Kidney glomerular epithelial cell (primary cell): ENCODE measurements around the gene MMAB.
"Not testable (repeated sequence)": the region's sequence is repeated elsewhere in the genome, so short reads cannot be mapped to it uniquely, and the experiment has no call there.

Experiments
- DNase-seq: peaks from one replicate; lab custom pipeline; 2025; lab: John Stamatoyannopoulos, UW

MMAB gene

GRCh38 chr12:109602132-109602531 is 28.8 kb upstream of the MMAB start:
- not testable (repeated sequence) for DNase-seq

DNA sequence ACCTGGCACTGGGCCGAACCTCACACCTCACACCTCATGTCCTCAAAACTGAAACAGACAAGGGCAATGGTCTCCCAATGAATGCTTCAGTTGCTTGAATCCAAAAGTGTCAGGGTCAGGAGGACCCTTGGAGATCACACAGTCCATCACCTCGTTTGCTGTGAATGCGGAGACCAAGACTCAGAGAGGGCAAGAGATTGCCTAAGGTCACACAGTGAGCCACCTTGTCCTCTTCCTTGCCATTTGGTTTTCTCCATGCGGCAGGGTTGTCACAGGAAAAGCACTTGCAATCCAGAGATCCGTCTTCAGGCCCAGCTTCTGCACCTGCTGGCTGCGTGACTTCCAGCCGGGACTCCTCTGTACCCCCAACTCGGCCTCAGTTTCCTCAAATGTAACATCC is 28.3 kb upstream of the MMAB start:
- DNase-seq: no peak

DNA sequence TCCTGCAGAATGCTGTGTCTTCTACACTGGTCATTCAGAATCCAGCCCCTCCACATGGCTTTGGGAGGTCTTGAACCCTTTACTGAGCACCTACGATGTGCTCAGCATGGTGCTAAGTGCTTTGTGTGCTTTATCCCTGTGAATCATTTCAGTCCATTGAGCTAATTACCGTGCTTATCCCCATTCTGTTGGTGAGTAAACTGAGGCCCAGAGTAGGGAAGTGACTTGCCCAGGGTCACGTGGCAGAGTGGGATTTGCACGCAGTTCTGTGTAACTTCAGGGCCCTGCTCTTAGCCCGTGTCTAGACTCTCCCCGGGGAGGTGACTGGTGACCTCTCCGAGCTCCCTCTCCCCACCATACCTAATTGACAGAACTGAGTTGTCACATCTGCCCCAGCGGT is 27.7 kb upstream of the MMAB start:
- DNase-seq: no peak

DNA sequence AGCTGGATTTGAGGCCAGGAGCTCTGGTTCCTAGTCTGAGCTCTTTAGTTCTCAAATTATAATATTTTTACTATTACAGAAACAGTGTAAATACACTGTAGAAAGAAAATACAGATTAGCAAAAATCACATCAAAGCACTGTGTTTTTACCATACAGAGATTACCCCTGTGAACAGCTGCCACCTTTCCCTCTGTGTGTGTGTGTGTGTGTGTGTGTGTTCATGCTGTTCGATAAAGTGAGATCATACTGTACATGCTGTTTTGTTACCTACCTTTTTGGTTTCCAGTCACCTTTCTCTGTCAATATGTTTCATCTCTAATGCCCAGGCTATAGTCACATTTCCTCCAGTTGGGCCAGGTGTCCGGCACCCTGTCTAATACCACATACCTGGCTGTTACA is 27.2 kb upstream of the MMAB start:
- DNase-seq: no peak

DNA sequence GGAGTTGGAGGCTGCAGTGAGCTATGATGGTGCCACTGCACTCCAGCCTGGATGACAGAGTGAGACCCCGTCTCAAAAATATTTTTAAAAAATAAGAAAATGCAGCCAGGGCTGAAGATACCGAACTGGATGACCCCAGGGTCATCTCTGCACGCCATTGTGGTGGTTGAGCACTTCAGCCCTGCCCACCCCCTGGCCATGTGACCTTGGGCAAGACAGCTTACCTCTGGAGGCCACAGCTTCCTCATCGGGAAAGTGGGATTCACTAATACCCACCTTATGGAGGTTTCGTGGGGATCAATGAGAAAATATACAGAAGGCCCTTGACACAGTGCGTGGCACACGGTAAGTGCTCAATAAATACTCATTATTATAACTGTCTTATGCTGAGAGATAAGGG is 25.8 kb upstream of the MMAB start:
- DNase-seq: no peak

DNA sequence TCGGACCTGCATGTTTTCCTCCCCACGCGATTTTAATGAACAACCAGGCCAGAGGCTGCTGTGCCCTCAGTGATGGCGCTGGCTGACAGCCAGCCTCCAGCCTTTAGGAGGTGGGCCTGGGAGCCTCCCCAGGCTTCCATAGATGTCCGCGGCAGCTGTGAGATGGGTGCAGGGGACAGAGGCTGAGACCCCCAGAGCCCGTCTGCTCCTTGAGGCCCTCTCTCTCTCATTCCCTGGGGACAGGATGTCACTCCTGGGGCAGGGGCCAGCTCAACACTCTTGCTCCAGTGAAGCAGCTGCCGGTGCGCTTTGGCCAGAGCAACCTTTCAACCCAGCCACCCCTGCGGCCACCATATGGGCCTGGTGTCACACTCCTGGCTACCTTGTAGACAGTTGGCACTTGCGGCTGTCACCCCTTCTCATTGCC is 25.1 kb upstream of the MMAB start:
- no peak for DNase-seq

GRCh38 chr12:109597795-109598427 is 24.6 kb upstream of the MMAB start:
- DNase-seq: peak; percentile 52

GRCh38 chr12:109597414-109597794 is 24.1 kb upstream of the MMAB start:
- no peak for DNase-seq

DNA sequence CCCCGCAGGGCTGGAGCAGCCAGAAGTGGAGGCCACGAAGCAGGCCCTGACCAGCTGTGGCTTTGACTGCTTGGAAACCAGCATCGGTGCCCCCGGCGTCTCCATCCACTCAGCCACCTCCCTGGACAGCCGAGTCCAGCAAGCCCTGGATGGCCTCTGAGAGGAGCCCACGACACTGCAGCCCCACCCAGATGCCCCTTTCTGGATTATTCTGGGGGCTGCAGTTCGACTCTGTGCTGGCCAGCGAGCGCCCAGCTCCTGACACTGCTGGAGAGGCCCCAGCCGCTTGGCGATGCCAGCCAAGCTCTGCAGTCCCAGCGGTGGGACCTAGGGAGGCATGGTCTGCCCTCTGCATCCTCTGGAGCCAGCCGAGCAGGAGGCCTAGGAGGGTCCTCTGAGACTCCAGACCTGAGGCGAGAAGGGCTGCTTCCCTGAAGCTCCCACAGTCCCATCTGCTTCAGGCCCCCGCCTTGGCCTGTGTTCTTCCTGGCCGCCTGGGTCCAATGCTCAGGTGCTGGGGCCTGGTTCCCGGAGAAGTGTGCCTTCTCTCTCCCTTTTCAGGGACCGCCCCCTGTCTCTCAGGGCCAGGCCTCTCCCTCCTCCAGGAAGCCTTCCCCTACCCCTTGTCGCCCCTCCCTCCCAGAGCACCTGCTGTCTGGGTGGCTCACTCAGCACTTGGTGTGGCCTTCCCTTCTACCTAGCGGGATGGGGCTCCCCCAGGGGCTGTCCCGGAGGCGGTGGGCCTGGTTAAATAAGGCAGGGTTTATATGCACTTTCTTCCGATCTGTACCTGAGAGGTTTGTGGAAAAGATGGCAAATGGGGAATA is 23.3 kb upstream of the MMAB start:
- DNase-seq: no peak

DNA sequence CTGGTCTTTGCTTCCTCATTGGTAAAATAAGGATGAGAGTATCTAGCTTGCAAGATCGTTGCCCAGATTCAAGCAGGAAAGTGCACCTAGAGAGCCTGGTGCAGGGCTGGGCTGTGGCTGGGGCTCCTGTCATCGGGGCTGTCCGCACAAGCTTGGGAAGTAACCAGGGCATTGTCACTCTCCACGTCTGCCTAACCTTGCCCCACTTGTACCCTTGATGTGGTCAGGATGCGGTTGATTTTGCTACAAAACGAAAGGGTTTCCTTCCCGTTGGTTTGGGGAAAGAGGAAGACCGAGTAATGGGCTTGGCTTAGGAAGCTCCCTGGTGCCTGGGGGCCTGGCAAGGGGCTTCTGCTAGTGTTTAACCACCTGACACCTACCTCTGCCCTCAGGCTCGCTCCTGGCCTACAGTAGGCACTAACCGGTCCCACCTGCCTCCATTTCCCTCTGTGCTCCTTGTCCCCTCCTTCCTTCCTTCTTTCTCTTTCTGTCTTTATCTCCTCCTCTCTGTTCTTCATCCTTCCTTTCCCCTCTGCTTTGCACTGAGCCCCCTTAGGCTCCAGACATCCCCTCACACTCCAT is 22.1 kb upstream of the MMAB start:
- DNase-seq: no peak

DNA sequence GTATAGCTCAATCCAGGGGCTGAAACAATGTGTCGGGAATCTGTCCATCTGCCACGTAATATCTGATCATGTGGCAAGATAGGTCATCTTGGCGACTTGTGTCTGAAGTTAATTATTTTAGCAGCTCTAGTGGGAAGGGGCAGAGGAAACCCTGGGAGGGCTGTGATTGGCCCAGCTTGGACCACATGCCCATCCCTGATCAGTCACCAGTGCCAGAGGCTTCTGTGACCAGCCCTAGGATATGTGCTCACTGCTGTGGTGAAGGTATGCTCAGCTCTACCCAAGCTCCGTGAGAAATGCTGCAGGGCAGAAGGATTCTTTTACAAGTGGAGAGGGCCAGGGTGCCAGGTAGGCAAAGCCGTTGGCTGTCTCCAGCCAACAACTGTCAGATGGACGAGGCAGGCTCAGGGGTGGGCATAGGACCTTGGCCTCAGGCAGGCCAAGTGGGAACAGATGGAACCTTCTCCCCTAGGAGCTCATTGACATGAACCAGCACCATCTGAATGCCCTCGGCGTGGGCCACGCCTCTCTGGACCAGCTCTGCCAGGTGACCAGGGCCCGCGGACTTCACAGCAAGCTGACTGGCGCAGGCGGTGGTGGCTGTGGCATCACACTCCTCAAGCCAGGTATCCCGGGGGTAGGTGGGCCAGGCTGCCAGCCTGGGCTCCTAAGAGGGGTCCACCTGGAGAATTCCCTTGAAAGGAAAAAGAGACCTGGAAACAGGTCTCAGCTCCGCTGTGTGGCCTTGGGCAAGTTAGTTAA is 21.4 kb upstream of the MMAB start:
- DNase-seq: no peak

DNA sequence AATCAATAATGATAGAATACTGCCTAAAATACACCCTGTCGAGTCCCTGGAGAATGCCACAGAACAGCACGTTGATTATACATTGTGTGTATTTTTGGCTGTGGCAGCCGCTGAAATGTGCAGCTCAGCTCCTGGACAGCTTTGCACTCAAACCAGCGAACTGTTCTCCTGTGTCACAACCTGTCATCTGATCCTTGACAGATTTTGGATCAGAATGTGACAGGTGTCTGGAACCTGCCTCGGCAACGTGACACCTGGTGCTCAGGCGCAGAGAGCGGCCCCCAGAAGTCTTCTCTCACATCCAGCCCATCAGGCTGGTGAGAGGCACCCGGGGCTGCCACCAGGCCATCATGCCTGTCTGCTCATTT is 19.6 kb upstream of the MMAB start:
- no peak for DNase-seq

GRCh38 chr12:109592195-109592904 is 19.0 kb upstream of the MMAB start:
- DNase-seq: no peak

- DNase-seq: no peak
These were observed 17.7 kb upstream of the MMAB start for GRCh38 chr12:109591041-109591440.

DNA sequence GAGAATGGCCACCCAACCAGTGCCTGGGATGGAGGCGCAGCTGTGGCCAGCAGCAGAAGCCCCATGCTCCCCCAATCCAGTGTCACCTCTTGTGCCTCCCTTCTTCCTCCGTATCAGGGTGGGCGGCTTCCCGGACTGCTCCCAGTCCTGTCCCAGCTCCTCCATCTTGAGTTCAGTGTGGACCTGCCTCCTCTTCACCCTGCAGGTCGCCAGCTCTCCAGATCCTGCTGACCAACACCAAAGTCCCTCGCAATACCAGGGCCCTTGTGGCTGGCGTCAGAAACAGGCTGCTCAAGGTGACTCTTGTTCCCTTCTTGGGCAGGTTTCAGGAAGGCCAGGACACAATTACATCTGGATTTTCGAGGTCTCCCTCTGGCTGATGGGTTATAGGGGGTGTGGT is 17.3 kb upstream of the MMAB start:
- DNase-seq: no peak

DNA sequence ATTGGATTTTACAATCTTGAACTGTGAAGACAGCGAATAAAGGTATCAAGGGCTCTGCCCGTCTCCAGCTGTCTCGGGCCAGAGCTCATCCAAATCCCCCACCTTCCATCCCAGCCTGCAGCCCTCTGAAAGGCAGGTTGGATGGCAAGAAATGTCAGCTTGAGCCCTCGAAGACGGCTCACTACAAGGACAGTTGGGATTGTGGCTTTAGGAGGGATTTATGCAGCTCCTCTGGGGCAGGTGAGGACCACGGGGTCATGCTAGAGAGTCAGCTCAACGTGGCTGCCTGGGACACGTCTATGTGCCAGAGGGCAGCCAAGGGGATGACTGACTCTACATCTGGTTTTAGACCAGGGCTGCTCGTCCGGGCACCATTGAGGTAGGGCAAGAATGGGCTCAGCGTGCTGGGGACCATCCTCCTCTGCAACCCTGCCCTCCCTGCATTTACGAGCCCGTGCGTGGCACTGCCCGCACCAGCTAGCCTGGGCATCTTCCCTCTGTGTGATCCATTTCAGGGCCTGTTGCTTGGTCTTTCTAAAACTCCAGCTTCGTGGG is 16.5 kb upstream of the MMAB start:
- DNase-seq: no peak

DNA sequence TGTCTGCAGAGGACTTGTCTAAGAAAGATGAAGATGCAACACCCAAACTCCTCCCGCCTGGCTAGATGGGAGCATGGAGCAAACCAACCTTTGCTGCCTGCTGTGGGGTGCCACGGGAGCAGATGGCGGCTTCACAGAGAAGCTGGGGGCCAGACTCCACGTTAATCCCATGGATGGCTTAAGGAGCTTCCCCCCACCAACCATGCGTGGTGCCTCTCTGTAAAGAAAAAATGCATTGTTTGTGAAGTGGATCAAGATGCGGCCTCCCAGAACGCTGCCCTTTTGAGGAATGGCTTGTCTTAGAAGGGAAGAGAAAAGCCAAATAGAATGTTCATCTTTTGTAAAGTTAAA is 15.9 kb upstream of the MMAB start:
- DNase-seq: no peak

DNA sequence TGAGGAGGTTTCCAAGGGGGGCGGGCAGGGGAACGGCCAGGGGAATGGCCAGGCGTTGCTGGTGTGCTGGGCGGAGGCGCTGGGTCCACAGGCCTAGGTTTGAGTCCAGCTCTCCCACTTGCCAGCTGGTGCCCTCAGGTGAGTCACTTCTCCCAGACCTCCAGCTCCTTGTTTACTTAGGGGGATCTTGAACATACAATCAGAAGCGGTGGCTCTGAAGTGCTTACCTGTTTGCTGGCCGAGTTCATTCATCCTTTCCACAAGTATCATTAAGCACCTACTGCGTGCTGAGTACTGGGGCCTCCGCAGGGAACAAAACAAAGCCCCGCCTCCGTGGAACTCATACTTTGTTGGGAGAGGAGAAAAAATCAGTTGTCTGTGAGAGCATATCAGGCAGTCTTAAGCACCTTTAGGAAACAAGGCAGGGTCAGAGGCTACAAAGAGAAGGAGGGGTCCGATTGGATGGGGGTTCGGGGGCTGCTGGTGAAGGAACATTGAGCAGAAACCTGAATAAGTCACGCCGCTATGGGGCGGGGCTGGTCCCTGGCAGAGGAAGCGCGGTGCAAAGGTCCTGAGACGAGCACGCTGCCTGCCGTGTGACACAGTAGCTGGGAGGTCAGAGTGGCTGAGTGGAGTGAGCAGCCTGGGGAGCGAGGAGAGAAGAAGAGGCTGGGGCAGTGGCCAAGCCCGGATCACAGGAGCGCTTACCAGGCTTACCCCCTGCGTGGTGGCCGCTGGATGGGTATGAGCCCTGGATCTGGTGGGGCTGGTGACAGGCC is 15.3 kb upstream of the MMAB start:
- DNase-seq: no peak

GRCh38 chr12:109587921-109588320 is 14.6 kb upstream of the MMAB start:
- DNase-seq: no peak

DNA sequence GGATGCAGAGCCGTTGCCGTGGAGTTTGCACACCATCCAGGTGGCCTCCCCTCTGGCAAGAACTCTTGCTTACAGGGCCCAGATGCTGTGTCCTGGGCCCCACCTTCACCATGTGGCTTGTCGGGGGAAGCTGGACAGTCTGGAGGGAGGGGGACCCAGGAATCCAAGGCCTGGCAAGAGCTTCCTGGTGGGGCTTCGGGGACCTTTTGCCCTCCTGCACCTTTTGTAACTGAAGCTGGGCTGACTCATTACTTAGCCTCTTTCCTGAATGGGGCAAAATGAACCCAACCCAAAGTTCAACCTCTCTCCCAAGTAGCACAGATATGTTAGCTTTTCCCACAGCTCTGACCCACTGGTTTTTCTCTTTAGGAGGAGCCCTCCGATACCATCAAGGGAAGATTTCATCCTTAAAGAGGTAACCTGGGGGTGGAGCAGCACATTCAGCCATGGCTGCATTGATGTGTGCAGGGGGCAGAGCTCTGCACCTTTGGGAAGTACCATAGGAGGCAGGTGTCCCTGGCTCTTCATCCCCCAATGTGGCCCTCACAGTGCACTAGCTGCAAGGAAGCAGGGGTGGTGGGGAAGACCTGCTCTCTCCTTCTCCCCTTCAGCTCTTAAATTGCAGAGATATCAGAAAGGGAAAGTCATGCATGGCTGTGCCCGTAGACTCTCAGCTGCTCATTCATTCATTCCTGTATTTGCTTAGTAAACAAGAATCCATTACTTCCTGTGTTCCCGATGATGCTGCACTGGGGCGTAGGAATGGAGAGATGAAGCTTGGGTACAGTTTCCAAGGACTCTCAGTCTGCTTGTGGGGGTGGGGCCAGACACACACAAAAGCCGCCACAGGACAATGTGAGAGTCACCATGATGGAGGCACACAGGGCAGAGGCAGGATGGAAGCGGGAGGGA is 13.3 kb upstream of the MMAB start:
- no peak for DNase-seq
